H1 (cell line): ENCODE measurements around the gene BIK. TPM values are rescaled to one million over a fixed set of nuclear protein-coding genes. Genes with fewer than 3 reads are reported as not detected.

Experiments used
- CHD1 ChIP-seq: IDR thresholded peaks from 2 replicates; pipeline ENCODE4 v1.6.1; 2012; ENCODE audit warnings: low read depth, low read length, improper control_type of control experiment
- CHD7 ChIP-seq: fragments of 300-600 bp; sonication (generic); IDR thresholded peaks from 2 replicates; pipeline ENCODE4 v1.7.1; 2012; ENCODE audit warnings: low read length, moderate library complexity, mild to moderate bottlenecking, inconsistent platforms; ENCODE audit not compliant: insufficient replicate concordance
- CTBP2 ChIP-seq: IDR thresholded peaks from 2 replicates; pipeline ENCODE4 v1.7.0; 2011; ENCODE audit warnings: borderline replicate concordance, mild to moderate bottlenecking, moderate library complexity, mixed read lengths, low read length; ENCODE audit not compliant: insufficient read depth, insufficient read length
- GTF2F1 ChIP-seq: IDR thresholded peaks from 2 replicates; pipeline ENCODE4 v1.6.1; 2012; ENCODE audit warnings: low read depth, low read length, improper control_type of control experiment, borderline replicate concordance
- PHF8 ChIP-seq: fragments of 200-600 bp; sonication (generic); conservative IDR thresholded peaks from 2 replicates; pipeline ENCODE4 v1.7.1; 2012; ENCODE audit warnings: low read depth, mild to moderate bottlenecking, inconsistent platforms, low read length, moderate library complexity
- SUZ12 ChIP-seq: fragments of 200-600 bp; sonication (generic); IDR thresholded peaks from 2 replicates; pipeline ENCODE4 v1.6.1; 2012; ENCODE audit warnings: mild to moderate bottlenecking, inconsistent platforms, low read length, moderate library complexity, mixed read lengths
- polyA plus RNA-seq, 7 experiments: library from polyadenylated mRNA; depleted of rRNA in 3 of 7; stranded (reverse) in 5 of 7; unstranded in 2 of 7; fragments of >200 nt in 5 of 7; fragments of 200-250 nt in 2 of 7; gene quantifications; 1 replicate in 5 of 7; 2 replicates in 1 of 7; 4 replicates in 1 of 7; pipeline versions ENCODE4 v1.2.1 to v1.2.3, GENCODE V29; 2011 to 2013; ENCODE audit warnings: missing spikeins in 2 of 7, mixed read lengths in 2 of 7
- total RNA-seq: library from RNA; stranded (reverse); fragmentation: NEBNext Ultra II Directional; extraction: Animal tissue kit (Norgen Biotek cat#: 25700); gene quantifications from 2 replicates; pipeline ENCODE4 v1.2.1, GENCODE V29; 2021

The BIK gene
- total and polyA plus RNA-seq, 2 of the 8 experiments (the other 6 are each of a cell fraction or from before 2014, with no cell fraction given) = 3.3 to 5.5 TPM

DNA sequence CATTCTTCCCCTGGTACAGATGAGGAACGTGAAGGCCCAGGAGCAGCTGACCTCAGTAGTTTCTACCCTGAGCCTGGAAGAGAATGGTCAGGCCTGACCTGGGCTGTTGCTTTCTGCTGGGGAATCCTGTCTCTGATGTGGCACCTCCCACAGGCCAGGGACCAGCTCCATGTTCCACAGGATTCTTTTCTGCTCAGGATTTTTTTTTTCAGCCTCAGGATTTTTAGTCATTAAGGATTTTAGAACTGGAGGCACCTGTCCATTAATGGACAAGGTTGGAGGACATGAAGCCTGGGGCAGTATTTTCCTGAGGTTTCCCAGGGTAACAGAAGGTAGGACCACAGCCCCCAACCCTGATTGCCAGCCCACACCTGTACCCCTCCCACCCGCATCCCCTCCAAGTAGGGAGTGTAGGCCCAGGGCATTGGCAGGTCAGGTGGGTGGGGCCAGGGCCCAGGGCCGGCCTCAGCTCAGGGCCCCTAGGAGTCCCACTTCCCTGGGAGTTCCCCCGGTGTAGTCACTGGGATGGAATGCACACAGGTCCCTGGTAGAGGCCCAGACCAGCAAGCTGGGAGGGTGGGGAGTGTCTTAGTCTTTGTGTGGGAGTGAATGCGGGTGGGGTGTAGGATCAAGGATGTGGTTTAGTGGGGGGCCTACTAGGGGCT, 16.1 kb downstream of the BIK start (continued):
- no peak for TF ChIP-seq CTBP2
- no peak for TF ChIP-seq GTF2F1
- no peak for TF ChIP-seq CHD7
- TF ChIP-seq SUZ12 = no peak
- no peak for TF ChIP-seq PHF8
- TF ChIP-seq CHD1 = no peak
